HG03135 (cell line): ENCODE data around the gene PLS1.
"Not testable (repeated sequence)": the region's sequence is repeated elsewhere in the genome, so short reads cannot be mapped to it uniquely, and the experiment has no call there.

Source experiments
- ATAC-seq: cut with Tn5 transposase; IDR thresholded peaks from one replicate; pipeline ENCODE4 v1.9.1; 2021; ENCODE audit warnings: mild to moderate bottlenecking, moderate library complexity; ENCODE audit not compliant: unreplicated experiment

Gene PLS1

DNA sequence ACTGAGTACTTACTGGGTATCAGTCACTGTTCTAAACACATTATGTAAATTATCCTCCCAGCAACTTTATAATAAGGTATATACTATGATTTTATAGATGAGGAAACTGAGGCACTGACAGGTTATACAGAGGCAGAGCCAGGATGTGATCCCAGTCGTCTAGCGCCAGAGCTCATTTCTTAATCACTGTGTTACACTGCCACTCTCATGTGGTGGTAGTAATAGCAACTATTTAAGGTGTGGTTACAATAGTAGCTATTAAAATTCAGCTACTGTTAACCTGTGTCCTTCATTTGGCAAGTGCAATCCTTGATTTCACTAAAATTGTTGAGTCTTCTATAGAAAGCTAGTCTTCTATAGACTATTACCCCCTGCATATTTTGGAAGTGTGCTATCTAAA lies 84.5 kb downstream of the PLS1 start:
- ATAC-seq = no peak

DNA sequence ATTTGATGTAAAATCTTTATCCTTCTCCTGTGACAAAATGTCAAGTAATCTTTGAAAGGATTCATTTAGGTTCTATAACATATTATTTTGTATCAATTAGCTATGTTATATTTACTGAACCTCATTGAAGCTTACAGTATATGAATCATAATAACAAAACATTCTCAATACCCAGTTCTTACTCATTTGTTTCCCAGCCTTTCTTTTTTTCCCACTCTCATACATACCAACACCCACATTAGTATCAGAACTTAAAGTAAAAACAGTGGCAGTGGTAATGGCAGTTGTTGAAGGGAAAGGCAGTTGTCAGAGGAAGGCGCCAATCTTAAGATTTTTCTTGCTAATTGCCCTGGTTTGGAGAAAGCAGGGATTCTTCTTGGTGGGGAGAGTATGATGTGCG lies 94.4 kb downstream of the PLS1 start:
- no peak for ATAC-seq

DNA sequence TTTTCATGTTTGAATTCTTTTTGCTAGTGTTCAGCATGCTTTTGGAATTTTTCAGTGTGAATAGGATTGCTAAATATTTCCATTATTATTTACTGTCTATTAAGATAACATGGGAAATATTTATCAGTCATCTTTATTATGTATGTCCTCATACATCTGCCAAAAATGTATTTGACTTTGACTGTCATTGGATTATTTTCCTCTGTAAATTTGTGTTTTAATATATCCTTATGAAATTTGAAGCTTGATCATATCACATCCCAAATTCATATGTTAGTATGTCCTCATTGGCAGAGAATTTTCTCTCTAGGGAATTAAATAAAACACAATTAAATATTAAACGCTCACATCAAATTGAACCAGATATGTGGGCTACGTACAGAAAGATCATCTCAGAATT lies 95.3 kb downstream of the PLS1 start:
- no peak for ATAC-seq

DNA sequence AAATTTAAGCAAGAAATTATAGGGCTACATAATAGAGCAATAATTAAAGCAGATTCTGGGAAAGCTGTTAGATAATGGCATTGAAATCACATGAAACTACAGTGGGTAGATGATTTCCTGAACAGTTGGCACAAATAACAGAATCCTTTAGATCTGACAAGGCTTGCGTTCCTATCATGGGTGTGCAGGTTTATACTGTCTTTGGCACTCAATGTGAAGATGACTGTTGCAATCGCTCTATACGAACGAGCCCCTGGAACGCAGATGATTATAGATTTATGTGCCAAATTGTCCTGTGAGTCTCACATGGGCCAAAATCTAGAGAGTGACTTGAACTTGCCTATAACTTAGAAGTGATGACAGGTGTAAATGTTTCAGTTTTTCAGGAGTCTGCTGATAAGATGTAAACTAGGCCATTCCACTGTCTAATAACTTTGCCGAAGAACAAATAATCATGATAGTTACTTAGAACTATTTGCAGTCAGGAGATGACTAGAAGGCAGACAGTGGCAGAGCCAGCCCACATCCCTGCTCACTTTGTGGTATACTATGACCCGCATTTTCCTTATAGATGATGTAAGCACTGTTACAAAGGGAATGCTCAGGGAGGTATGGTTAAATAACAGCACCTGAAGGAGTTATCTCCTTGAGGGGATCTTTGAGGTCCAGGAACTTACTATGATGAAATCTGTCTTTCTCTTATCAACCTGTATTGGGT lies 97.1 kb downstream of the PLS1 start:
- ATAC-seq = no peak

DNA sequence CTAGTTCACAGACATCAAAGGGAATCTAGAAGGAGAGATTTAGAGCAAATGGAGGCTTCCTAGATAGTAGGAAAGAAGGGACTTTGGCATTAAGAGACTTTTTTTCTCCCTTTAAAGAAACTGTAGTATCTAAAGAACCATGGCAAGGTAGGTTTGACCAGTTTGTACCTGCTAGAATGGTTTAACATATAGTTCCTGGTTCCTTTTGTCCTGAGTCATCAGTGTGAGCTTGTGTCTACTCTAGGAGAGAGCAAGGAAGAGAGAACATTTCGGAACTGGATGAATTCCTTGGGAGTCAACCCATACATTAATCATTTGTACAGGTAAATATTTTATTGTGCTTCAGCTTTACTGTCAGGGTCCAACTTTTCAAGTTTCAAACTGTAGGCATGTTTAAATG lies 98.0 kb downstream of the PLS1 start:
- ATAC-seq = no peak

DNA sequence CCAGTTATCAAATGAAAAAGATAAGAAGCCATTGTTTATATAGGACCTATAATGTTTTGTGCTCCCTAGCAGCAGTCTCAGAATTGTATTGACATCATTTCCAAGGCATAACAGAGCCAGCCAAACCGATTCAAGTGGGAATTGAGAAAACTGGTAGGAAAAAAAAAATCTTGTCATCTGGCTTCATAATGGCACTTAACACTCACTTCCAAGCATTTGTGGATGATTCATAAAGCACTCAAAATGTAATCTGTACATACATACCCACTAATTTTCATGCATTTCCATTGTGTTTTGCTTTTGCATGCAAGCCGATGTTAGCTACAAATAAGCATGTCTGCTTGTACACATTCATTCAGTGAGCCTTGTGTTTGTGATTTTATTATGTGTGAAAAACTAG lies 109.0 kb downstream of the PLS1 start:
- no peak for ATAC-seq

DNA sequence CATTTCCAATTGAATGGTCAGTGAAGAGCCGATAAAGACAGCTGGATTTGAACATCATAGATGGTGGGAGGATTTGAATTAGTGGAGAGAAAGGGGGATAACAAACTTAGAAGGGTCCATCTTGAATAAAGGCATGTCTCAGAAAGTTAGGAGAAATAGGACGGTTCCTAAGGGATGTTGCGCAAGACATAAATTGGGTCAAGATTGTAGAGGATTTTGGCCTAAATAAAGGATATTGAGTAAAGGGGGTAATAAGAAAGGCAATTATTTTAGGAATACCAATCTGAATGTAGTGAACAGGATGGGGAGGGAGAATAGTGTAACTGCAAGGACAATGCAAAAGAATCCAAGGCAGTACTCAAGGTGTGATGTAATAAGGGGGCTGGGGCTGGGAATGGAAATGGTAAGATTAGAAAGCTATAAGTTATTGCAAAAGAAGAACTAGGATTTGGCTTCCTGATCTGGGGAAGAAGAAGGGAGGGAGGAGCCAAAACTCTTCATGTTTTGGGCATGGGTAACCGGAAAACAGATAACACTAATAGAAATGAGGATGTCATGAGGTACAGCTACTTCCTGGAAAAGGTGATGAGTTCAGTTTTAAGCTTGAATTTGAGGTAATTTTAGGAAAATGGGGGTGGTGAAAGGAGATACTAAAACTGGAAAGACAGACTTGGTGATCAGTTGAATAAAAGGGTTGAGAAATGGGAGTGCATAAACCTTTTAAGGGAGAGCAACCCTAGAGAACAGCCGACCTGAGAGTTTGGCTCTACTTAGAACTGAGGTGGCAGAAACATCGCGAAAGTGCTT lies 110.3 kb downstream of the PLS1 start:
- no peak for ATAC-seq

DNA sequence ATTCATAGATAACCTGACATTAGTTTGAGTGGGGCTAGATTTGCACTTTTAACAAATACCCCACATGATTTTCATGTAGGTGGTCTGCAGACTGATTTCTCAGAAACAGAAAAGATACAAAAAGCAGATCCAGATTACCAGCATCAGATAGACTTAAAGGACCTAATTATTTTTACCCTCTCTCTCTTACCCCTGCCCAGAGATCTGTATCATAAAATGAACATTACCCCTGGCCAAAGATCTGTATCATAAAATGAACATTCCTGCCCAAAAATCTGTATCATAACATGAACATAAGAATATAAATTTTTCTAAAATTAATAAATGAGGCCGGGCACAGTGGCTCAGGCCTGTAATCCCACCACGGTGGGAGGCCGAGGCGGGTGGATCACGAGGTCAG lies 113.0 kb downstream of the PLS1 start:
- ATAC-seq = no peak

DNA sequence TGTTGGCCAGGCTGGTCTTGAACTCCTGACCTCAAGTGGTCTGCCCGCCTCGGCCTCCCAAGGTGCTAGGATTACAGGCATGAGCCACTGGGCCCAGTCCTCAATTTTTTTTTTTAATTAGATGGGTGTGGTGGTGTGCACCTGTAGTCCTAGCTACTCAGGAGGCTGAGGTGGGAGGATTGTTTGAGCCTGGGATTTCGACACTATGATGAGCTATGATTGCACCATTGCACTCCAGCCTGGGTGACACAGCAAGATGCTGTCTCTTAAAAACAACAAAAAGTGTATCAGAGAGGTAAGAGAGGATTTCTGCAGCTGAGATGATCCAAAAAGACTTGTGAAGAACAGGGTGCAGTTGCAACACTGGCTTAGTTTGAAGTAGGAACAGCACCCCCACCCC lies 118.7 kb downstream of the PLS1 start:
- ATAC-seq = not testable (repeated sequence)

DNA sequence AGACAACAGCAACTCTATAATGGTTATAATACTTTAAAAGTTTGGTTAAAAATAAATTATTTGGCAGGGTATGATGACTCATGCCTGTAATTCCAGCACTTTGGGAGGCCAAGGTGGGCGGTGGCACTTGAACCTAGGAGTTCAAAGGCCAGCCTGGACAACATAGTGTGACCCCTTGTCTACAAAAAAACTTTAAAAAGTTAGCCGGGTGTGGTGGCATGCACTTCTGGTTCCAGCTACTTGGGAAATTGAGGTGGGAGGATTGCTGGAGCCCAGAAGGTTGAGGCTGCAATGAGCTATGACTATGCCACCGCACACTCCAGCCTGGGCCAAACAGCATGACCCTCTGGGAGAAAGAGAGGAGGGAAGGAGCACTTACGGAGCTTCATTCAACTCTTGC lies 119.9 kb downstream of the PLS1 start:
- no peak for ATAC-seq

DNA sequence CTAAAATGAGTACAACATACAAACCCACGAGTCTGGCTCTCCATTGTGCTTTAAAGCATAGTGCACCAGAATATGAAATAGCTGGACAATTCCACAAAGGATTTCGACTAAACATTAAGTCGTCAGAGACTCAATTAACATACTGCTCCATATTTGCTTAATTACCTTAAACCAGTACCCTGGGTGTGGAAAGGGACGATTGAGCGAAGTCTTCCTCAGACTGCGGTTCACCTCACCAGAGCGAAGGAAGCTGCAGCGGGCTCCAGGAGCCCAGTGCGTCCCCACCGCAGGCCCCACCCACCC lies 127.4 kb downstream of the PLS1 start:
- ATAC-seq = peak; percentile 20

DNA sequence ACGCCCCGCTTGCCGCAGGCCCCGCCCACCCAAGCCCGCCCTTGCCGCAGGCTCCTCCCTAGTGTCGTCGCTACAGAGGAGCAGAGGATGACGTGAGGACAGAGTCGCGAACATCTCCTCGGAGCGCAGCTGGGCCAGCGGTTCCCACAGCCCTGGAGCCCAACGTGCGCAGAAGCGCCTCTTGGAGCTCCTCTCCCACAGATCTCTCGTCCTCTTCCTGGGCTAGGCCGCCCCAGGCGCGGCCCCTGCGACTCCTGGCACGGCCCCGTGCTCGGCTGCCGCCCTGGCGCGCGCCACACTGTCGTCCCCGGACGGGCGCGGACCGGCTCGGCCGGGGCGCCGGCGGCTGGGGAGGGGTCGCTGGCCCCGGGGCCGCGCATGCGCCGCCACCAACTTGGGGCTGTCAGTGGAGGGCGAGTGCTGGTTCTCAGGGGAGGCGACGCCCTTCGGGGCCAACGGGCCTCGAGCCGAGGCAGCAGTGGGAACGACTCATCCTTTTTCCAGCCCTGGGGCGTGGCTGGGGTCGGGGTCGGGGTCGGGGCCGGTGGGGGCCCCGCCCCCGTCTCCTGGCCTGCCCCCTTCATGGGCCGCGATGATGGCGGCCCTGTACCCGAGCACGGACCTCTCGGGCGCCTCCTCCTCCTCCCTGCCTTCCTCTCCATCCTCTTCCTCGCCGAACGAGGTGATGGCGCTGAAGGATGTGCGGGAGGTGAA lies 127.9 kb downstream of the PLS1 start, which contains the start of gene TRPC1:
Gene TRPC1 (plus strand): TSS at position 67 of the 714 bp plus-strand sequence. CDS start 526 bp downstream, at position 593.
- ATAC-seq = peak; percentile 96

DNA sequence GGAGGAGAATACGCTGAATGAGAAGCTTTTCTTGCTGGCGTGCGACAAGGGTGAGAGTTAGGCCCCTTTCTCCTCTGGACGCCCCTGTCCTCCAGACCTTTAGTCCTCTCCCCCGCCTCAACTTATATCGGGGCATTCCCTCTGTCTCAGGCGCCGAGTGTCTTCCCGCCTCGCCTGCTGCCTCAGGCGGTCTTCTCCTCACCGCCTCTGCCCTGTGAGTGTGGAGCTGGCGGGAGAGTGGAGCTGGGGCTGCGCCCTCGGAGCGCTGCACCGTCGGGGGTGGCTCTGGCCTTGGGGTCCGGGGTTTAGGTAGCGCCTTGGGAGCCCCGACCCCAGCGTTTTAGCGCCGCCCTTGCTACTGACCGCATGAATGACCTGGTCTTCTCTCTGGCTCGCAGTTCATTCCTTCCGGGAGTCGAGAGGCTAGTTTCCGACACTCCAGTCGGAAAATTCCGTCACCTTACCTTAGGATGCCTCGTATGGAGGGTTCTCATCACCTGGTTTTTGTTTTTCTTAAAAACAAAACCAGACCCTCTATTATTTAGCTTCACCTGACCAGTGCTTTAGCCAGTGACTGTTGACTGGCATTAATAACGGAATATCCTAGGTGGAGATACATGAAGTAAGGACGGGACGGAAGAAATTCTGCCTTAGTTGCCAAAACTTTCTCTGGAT lies 128.6 kb downstream of the PLS1 start:
- ATAC-seq = peak; percentile 5

DNA sequence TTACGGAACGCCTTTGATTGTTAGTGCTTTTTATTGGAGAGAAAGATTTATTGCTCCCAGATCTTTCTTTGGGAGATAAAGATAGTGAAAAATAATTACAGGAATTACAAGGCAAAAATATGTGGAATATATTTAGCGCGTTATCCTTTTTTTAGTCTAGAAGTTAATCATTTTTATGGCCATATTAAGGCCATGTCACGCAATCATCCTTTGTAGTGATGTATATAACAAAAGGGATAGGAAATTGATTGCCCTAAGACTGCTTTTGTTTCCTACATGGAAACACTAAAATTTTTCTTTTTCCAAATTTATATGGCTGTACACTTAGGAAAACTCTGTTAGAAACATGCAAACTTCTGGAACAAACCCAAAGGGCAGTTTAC lies 129.2 kb downstream of the PLS1 start:
- ATAC-seq = no peak

DNA sequence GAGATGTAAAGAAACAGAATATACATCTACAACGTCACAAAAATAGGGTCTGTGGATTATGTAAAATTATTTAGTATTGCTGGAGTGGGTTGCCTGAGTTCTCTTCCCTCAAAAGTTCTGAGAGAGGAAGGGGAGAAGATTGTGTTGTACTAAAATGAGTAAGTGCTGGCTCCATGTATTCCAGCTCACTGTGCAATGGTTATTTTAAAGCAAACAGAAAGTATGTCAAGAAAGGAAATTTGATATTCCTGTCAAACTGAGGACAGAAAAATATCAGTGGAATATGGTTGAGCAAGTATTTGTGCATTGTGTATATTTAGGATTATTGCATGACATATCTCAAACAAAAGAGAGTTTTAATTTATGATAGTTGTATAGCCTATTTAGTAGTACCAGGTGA lies 129.8 kb downstream of the PLS1 start:
- ATAC-seq = no peak

DNA sequence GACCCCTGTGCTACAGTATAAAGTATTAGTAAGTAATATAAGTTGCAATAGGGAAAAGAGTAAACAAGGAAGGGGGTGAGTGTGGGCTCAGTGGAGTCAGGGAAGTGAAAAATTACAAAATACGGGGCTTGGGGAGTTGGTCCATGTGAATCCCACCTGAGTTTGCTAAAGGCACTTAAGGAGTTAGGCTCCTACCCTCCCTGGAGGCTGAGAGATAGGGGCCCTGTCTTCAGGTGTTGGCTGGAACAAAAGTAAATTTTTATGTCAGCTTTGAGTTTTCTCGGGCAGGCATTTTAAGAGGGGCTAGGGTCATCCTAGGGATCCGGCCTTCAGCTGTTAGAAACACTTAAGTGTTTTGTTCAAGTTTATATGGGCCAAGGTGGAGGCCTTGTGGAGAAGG lies 135.9 kb downstream of the PLS1 start:
- ATAC-seq = no peak

DNA sequence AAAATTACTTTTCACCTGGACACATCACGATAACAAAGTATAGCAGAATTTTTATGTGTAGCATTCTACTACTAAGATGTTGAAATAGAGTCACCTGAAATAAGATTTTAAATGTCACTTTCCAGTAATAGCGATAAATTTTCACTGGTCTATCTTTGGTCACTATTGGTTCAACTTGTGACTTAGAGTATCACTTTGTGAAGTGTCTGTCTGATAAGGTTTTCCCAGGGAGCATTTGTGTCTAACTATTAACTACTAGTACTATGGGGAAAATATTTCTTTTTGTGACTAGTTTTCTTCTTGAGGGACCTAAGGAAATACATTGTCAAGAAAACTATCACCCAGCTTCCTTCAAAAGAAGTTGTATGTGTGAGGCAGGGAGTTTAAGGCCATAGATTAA lies 138.6 kb downstream of the PLS1 start:
- no peak for ATAC-seq

DNA sequence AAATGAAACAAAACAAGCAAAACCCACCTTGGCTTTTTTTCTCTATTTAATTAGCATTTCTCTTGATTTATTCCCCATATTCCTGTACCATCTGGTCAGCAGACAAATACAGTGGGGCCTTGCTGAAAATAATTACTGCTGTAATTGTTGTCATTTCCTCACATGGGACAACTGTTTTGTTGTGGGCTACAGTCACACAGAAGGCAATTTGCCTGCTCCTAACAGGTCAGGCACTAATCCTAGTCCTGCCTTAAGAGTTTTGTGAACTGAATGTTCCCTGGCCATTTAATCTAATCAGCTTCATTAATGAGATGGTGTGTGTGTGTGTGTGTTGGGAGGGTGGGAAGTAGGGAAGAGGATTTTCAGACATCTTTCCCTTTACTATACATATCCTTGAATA lies 139.3 kb downstream of the PLS1 start:
- ATAC-seq = no peak

DNA sequence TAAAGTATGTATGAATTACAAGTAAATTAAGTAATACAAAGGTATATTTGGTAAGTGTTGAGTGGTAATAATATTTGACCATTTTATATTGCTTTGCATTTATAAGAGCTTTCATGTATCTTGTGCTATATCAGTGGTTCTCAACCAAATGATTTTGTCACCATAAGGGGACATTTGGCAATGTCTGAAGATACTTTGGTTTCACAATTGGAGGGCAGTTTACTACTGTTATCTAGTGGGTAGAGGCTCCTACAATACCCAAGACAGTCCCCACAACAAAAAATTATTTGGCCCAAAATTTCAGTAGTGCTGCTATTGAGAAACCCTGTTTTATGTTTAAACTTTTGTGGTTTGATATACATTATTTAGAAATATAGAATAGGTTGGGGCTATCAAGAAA lies 142.2 kb downstream of the PLS1 start:
- ATAC-seq = no peak

DNA sequence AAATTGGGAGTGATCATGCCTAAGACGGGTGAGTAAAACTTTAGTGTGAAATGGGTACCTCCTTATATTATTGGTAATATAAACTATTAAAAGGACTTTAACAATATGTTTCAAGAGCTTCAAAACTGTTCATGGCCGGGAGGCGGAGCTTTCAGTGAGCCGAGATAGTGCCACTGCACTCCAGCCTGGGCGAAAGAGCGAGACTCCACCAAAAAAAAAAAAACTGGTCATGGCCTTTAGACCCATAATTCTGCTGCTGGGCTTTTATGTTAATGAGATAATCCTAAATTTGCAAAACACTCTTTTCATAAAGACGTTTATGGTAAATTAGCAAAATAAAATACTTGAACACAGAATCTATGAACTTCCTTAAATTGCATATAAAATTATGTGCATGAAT lies 150.5 kb downstream of the PLS1 start:
- no peak for ATAC-seq

DNA sequence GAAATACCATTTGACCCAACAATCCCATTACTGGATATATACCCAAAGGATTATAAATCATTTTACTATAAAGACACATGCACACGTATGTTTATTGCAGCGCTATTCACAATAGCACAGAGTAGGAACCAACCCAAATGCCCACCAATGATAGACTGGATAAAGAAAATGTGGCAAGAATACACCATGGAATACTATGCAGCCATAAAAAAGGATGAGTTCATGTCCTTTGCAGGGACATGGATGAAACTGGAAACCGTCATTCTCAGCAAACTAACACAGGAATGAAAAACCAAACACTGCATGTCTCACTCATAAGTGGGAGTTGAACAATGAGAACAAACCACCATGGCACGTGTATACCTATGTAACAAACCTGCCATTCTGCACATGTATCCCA lies 154.3 kb downstream of the PLS1 start:
- not testable (repeated sequence) for ATAC-seq
